AG04449 (cell line): ENCODE data around the gene IL36A.

Experiments
- CTCF ChIA-PET: fragments of 350-600 bp; formaldehyde crosslinking; extraction: SDS; loops from one replicate; lab custom pipeline; 2021; ENCODE audit warnings: antibody characterized with exemption; lab: Yijun Ruan, JAX
- POLR2A ChIA-PET: fragments of 400-600, 350-600 bp; formaldehyde crosslinking; extraction: SDS; loops from one replicate; lab custom pipeline; 2020; ENCODE audit warnings: antibody characterized with exemption, inconsistent platforms; lab: Yijun Ruan, JAX
- DNase-seq: peaks from one replicate; pipeline ENCODE4 v3.0.0-alpha.2; 2010; ENCODE audit warnings: low read depth, low spot score
- H3K4me3 ChIP-seq: 2 replicates; pipeline ENCODE4 v1.5.1; 2011; ENCODE audit warnings: low read depth, mild to moderate bottlenecking, control low read depth, low read length
- TF ChIP-seq, protein P1 (sequence below): IDR thresholded peaks from one replicate; pipeline ENCODE4 v1.5.1; 2011; ENCODE audit warnings: mild to moderate bottlenecking, moderate library complexity, low read length, control low read depth, inconsistent platforms; ENCODE audit not compliant: insufficient read depth; ENCODE audit errors: missing control alignments

The IL36A gene

DNA sequence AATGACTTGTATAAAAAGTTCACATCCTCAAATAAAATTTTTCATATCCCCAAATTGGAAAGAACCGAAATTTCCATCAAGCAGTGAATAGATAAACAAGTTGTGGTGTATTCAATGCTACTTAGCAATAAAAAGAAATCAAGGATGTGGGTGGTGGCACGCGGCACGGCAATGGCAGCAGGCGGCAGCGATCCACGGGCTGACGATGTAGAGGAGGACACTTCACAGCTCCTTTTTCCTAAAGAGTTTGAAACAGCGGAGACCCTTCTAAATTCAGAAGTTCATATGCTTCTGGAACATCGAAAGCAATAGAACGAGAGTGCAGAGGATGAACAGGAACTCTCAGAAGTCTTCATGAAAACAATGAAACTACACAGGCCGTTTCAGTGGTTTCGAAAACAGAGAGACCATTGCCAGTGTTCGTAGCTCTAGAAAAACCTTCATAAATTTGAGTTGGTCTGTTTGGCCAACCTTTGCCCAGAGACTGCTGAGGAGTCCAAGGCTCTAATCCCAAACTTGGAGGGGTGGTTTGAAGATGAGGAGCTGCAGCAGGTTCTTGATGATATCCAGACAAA is 9.8 kb upstream of the IL36A start:
- H3K4me3 ChIP-seq: no peak overlapping the region
- DNase-seq: no peak
- TF ChIP-seq, protein P1, sequence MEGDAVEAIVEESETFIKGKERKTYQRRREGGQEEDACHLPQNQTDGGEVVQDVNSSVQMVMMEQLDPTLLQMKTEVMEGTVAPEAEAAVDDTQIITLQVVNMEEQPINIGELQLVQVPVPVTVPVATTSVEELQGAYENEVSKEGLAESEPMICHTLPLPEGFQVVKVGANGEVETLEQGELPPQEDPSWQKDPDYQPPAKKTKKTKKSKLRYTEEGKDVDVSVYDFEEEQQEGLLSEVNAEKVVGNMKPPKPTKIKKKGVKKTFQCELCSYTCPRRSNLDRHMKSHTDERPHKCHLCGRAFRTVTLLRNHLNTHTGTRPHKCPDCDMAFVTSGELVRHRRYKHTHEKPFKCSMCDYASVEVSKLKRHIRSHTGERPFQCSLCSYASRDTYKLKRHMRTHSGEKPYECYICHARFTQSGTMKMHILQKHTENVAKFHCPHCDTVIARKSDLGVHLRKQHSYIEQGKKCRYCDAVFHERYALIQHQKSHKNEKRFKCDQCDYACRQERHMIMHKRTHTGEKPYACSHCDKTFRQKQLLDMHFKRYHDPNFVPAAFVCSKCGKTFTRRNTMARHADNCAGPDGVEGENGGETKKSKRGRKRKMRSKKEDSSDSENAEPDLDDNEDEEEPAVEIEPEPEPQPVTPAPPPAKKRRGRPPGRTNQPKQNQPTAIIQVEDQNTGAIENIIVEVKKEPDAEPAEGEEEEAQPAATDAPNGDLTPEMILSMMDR: no peak
- CTCF ChIA-PET: no interaction called here
- POLR2A ChIA-PET: no interaction called here

DNA sequence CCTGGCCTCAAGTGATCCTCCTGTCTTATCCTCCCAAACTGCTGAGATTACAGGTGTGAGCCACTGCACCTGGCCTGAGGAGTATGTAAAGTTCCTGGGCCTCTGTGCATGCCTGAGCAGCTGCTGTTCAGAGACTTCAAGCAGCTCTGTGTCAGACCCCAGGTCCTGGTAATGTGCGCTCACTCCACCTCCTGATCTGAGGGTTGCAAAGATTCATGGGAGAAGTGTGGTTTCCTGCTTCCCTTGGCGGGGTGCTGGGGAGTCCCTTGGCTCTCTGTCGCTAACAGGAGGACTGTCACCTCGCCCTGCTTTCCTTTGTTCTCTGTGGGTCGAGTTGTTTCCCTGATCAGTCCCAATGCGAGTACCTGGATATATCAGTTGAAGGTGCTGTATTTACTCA is 8.6 kb upstream of the IL36A start:
- ChIA-PET POLR2A (no interaction called here), CTCF (no interaction called here)
- TF ChIP-seq, protein P1: no peak
- H3K4me3 ChIP-seq: no peak overlapping the region
- no peak for DNase-seq

DNA sequence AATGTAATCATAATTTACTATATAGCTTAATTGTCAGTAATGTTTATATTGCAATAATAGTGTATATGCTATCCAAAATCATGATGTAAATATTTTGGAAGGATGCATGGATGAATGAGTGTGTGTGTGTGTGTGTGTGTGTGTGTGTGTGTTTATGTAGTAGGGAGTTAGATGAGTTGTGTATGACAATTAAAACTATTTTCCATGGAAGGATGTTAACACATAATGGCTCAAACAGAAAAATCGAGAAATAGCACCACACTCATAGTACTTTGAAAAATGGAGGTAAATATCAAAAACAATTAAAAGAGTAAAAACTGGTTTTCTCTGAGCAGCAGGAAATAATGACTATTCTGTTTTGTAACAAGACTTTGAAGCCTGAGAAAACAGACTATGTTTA is 8.1 kb upstream of the IL36A start:
- TF ChIP-seq, protein P1: no peak
- H3K4me3 ChIP-seq: no peak overlapping the region
- POLR2A ChIA-PET: no interaction called here
- CTCF ChIA-PET: no interaction called here
- no peak for DNase-seq

DNA sequence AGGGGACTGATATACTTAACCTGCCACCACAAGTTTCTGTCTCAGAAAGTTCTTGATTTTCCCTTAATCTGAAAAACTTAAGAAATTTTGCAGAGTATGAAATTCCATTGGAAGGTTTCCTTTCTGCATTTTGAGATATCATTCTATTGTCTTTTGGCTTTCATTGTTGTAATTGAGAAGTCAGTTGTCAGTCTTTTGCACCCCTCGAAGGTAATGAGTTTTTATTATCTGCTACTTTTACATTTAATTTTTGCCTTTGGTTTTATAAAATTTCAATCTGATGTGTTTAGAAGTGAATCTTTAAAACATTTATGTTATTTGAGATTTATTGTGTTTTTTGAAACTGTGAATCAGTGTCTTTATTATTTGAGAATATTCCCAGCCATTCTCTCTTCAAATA is 4.8 kb upstream of the IL36A start:
- CTCF ChIA-PET: interaction anchor here (0.6 kb wide), 1 partner anchor 464 kb away, joined by 3 read pairs; no protein-coding TSS in a partner anchor
- DNase-seq: no peak

DNA sequence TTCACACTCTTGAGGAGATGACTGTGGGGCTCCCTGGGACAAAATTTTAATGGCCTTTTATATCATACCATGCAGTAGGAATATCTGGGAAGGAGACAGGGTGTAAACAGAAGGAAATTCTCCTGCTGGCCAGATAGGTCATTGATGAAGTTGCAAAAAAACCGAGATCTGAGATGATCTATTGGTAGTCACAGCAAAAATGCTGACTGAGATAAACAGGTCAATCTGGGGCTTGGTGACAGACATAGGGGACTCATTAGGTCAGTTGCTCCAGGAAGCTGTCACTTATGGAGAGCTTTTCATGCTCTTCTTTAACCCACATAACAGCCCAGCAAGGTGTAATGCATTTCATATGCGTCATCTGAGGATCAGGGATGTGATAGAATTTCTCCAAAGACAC is 2.6 kb upstream of the IL36A start:
- no peak for DNase-seq
- no peak overlapping the region for H3K4me3 ChIP-seq
- TF ChIP-seq, protein P1: no peak
- ChIA-PET CTCF (no interaction called here), POLR2A (no interaction called here)

More for the DNA sequence above, 4.8 kb upstream of the IL36A start:
- POLR2A ChIA-PET: no interaction called here
- no peak overlapping the region for H3K4me3 ChIP-seq
- TF ChIP-seq, protein P1: no peak

DNA sequence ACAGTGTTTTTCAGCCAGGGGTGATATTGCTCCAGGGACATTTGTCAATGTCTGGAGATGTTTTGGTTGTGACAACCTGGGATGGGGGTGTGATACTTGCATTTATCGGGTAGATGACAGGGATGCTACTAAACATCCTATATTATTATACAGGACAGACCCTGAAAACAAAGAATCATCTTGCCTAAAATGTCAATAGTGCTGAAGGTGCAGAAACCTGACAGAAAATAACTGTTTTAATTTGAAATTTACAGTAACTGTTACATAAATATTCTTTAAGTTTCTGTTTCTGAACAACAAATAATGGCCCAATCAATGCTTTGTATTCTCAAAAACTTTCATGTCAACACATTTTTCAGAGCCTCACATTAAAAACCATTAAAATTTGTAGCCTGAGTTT is 2.0 kb downstream of the IL36A start:
- ChIA-PET POLR2A (no interaction called here), CTCF (no interaction called here)
- no peak for DNase-seq
- TF ChIP-seq, protein P1: no peak
- no peak overlapping the region for H3K4me3 ChIP-seq
